Measurements from ENCODE around the gene RBM25.

RBM25 gene

DNA sequence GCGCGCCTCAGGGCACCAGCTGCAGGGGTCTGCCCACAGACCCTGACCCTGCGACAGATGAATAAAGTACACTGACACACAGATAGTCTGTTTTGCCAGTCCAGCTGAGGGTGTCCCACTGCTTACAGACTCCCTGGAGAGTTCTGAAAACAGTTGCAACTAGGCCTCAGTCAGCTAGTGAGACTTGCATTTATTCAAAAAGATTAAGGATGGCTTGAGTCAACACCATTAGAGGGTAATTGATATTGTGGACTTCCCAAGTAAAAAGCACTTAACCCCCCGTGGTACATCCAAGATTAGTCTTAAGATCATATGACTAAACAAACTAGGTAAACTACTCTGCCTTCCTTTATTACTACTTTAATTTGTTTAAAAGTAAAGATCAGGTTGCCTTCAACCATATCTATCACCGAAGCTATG is 66.8 kb downstream of the RBM25 start:
- no peak for ATAC-seq
- no peak for TF ChIP-seq ZNF565 (CRISPR knock-in tag; conservative IDR thresholded peaks at IDR 0.05; ENCODE audit: low read depth)
- no peak for TF ChIP-seq ZNF70 (CRISPR knock-in tag; IDR thresholded peaks at IDR 0.05)
- no peak for TF ChIP-seq PPARA (CRISPR knock-in tag; IDR thresholded peaks at IDR 0.05; ENCODE audit: borderline replicate concordance)
- no peak for TF ChIP-seq ESRRG (CRISPR knock-in tag; IDR thresholded peaks at IDR 0.05)
- TF ChIP-seq ZC3H10 (CRISPR knock-in tag; IDR thresholded peaks at IDR 0.05), result no peak
- no peak for TF ChIP-seq ARNTL (CRISPR knock-in tag; IDR thresholded peaks at IDR 0.05; ENCODE audit: borderline replicate concordance, low read depth)
- TF ChIP-seq ZFP3 (CRISPR knock-in tag; IDR thresholded peaks at IDR 0.05), result no peak

DNA sequence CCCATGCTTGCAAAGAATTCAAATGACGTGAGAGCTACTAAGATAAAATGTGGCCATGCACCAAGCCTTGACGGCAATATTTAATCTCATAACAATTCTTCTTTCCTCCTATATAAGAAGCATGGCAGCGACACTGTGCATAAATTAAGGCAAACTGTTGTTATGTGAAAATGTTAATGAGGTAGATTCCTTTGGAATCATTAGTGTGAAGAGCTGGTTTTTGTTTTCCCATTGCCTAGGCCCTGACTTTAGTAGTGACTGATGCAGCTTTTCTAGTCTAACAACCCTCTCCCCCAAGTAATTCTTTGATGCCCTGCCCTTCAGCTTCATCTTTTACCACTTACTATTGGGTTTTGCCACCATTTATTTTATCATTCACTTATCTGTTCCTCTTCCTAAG is 67.4 kb downstream of the RBM25 start:
- TF ChIP-seq BACH2 (CRISPR knock-in tag; IDR thresholded peaks at IDR 0.05; ENCODE audit: borderline replicate concordance), result no peak
- TF ChIP-seq ZNF70 (CRISPR knock-in tag; IDR thresholded peaks at IDR 0.05), result no peak
- no peak for TF ChIP-seq ISL1 (CRISPR knock-in tag; IDR thresholded peaks at IDR 0.05)
- TF ChIP-seq, protein P1, sequence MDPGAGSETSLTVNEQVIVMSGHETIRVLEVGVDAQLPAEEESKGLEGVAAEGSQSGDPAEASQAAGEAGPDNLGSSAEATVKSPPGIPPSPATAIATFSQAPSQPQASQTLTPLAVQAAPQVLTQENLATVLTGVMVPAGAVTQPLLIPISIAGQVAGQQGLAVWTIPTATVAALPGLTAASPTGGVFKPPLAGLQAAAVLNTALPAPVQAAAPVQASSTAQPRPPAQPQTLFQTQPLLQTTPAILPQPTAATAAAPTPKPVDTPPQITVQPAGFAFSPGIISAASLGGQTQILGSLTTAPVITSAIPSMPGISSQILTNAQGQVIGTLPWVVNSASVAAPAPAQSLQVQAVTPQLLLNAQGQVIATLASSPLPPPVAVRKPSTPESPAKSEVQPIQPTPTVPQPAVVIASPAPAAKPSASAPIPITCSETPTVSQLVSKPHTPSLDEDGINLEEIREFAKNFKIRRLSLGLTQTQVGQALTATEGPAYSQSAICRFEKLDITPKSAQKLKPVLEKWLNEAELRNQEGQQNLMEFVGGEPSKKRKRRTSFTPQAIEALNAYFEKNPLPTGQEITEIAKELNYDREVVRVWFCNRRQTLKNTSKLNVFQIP (CRISPR knock-in tag; IDR thresholded peaks at IDR 0.05; ENCODE audit: borderline replicate concordance, low read depth), result no peak
- TF ChIP-seq ZNF8 (CRISPR knock-in tag; IDR thresholded peaks at IDR 0.05), result no peak
- TF ChIP-seq ZC3H10 (CRISPR knock-in tag; IDR thresholded peaks at IDR 0.05), result no peak
- no peak for ATAC-seq

DNA sequence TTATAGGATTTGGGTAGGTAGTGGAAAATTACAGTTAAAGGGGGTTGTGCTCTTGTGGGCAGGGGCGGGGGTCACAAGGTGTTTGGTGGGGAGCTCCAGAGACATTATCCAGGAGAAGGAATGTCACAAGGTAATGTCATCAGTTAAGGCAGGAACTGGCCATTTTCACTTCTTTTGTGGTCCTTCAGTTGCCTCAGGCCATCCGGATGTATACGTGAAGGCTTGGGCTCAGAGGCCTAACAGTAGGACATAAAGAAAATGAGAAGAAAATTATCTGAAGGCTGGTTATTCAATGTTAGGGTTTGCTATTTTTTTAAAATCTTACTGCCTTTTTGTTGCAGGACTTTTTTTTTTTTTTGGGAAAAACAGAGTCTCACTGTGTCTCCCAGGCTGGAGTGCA is 75.5 kb downstream of the RBM25 start:
- TF ChIP-seq ZNF70 (CRISPR knock-in tag; IDR thresholded peaks at IDR 0.05) (no peak), ESRRG (CRISPR knock-in tag; IDR thresholded peaks at IDR 0.05) (no peak)
- ATAC-seq, result no peak

DNA sequence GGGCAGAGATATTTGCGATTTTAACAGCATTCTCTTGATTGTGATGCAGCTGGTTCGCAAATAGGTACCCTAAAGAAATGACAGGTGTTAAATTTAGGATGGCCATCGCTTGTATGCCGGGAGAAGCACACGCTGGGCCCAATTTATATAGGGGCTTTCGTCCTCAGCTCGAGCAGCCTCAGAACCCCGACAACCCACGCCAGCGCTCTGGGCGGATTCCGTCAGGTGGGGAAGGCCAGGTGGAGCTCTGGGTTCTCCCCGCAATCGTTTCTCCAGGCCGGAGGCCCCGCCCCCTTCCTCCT is 77.7 kb downstream of the RBM25 start:
- ATAC-seq, result no peak

DNA sequence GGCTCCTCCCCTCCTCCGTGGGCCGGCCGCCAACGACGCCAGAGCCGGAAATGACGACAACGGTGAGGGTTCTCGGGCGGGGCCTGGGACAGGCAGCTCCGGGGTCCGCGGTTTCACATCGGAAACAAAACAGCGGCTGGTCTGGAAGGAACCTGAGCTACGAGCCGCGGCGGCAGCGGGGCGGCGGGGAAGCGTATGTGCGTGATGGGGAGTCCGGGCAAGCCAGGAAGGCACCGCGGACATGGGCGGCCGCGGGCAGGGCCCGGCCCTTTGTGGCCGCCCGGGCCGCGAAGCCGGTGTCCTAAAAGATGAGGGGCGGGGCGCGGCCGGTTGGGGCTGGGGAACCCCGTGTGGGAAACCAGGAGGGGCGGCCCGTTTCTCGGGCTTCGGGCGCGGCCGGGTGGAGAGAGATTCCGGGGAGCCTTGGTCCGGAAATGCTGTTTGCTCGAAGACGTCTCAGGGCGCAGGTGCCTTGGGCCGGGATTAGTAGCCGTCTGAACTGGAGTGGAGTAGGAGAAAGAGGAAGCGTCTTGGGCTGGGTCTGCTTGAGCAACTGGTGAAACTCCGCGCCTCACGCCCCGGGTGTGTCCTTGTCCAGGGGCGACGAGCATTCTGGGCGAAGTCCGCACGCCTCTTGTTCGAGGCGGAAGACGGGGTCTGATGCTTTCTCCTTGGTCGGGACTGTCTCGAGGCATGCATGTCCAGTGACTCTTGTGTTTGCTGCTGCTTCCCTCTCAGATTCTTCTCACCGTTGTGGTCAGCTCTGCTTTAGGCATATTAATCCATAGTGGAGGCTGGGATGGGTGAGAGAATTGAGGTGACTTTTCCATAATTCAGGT is 78.3 kb downstream of the RBM25 start, which contains the start of gene PSEN1:
TSS of gene PSEN1 (plus strand) at position 121 of the 839 bp plus-strand sequence. CDS start 11,513 bp downstream, outside the sequence.
- ATAC-seq, result peak; percentile 89
- TF ChIP-seq ZNF8 (CRISPR knock-in tag; IDR thresholded peaks at IDR 0.05) (no peak), ZC3H10 (CRISPR knock-in tag; IDR thresholded peaks at IDR 0.05) (no peak)

More for the DNA sequence above, 77.7 kb downstream of the RBM25 start:
- TF ChIP-seq ZNF565 (CRISPR knock-in tag; conservative IDR thresholded peaks at IDR 0.05; ENCODE audit: low read depth), result no peak
- no peak for TF ChIP-seq TOX (CRISPR knock-in tag; IDR thresholded peaks at IDR 0.05; ENCODE audit: borderline replicate concordance)
- TF ChIP-seq GLIS3 (CRISPR knock-in tag; IDR thresholded peaks at IDR 0.05), result no peak
- no peak for TF ChIP-seq ISL1 (CRISPR knock-in tag; IDR thresholded peaks at IDR 0.05)
- TF ChIP-seq ZNF8 (CRISPR knock-in tag; IDR thresholded peaks at IDR 0.05), result no peak
- TF ChIP-seq BACH2 (CRISPR knock-in tag; IDR thresholded peaks at IDR 0.05; ENCODE audit: borderline replicate concordance), result no peak
- TF ChIP-seq SNAI2 (CRISPR knock-in tag; IDR thresholded peaks at IDR 0.05), result no peak
- TF ChIP-seq, protein P2, sequence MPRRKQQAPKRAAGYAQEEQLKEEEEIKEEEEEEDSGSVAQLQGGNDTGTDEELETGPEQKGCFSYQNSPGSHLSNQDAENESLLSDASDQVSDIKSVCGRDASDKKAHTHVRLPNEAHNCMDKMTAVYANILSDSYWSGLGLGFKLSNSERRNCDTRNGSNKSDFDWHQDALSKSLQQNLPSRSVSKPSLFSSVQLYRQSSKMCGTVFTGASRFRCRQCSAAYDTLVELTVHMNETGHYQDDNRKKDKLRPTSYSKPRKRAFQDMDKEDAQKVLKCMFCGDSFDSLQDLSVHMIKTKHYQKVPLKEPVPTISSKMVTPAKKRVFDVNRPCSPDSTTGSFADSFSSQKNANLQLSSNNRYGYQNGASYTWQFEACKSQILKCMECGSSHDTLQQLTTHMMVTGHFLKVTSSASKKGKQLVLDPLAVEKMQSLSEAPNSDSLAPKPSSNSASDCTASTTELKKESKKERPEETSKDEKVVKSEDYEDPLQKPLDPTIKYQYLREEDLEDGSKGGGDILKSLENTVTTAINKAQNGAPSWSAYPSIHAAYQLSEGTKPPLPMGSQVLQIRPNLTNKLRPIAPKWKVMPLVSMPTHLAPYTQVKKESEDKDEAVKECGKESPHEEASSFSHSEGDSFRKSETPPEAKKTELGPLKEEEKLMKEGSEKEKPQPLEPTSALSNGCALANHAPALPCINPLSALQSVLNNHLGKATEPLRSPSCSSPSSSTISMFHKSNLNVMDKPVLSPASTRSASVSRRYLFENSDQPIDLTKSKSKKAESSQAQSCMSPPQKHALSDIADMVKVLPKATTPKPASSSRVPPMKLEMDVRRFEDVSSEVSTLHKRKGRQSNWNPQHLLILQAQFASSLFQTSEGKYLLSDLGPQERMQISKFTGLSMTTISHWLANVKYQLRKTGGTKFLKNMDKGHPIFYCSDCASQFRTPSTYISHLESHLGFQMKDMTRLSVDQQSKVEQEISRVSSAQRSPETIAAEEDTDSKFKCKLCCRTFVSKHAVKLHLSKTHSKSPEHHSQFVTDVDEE (CRISPR knock-in tag; IDR thresholded peaks at IDR 0.05), result no peak

DNA sequence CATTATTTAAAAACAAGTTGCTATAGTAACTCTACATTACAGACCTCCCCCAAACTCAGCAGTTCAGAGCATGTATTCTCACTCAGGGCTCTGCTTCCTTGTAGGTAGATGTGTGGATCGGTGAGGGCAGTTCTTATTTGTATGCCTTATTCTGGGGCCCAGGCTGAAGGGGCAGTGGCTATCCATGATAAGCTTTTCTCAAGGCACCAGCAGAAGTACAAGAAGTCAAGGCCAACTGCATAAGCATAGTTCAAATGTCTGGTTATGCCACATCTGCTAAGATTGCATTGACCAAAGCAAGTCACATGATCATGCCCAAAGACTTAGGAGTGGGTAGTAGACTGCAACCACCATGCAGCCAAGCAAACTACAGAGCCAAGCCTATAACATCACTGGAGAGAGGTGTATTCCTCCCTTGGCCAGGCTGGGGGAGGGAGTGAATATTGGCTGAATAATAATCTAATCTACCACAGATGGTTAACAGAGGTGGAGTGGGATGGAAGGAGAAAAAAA is 82.5 kb downstream of the RBM25 start:
- no peak for TF ChIP-seq ZNF70 (CRISPR knock-in tag; IDR thresholded peaks at IDR 0.05)
- TF ChIP-seq ARNTL (CRISPR knock-in tag; IDR thresholded peaks at IDR 0.05; ENCODE audit: borderline replicate concordance, low read depth), result no peak
- no peak for TF ChIP-seq ZNF8 (CRISPR knock-in tag; IDR thresholded peaks at IDR 0.05)
- TF ChIP-seq OSR1 (CRISPR knock-in tag; IDR thresholded peaks at IDR 0.05), result no peak
- ATAC-seq, result no peak

DNA sequence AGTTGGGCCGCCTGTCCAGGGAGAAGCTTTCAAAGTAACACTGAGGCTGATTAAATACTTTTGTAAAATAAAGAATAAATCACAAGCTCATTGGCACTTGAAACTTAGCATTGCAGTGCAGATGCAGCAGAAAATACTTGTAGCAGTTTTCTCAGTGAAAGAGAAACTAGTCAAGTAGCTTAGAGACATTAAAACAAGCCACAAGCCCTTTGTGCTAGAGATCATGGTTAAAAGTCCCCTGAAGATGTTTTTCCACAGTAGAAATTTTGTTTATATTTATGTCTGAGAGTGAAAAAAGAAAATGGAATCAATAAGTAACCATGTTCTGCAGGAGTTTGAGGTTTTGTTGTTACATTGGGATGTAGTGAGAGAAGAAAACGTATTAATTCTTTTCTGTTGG is 83.9 kb downstream of the RBM25 start:
- TF ChIP-seq, protein P3, sequence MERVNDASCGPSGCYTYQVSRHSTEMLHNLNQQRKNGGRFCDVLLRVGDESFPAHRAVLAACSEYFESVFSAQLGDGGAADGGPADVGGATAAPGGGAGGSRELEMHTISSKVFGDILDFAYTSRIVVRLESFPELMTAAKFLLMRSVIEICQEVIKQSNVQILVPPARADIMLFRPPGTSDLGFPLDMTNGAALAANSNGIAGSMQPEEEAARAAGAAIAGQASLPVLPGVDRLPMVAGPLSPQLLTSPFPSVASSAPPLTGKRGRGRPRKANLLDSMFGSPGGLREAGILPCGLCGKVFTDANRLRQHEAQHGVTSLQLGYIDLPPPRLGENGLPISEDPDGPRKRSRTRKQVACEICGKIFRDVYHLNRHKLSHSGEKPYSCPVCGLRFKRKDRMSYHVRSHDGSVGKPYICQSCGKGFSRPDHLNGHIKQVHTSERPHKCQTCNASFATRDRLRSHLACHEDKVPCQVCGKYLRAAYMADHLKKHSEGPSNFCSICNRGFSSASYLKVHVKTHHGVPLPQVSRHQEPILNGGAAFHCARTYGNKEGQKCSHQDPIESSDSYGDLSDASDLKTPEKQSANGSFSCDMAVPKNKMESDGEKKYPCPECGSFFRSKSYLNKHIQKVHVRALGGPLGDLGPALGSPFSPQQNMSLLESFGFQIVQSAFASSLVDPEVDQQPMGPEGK (CRISPR knock-in tag; IDR thresholded peaks at IDR 0.05; ENCODE audit: borderline replicate concordance), result no peak
- TF ChIP-seq CSDC2 (CRISPR knock-in tag; IDR thresholded peaks at IDR 0.05) (no peak), OSR1 (CRISPR knock-in tag; IDR thresholded peaks at IDR 0.05) (no peak), ZC3H10 (CRISPR knock-in tag; IDR thresholded peaks at IDR 0.05) (no peak)
- no peak for ATAC-seq

Measured in SK-N-SH treated with all-trans-retinoic acid at 6 μM for 48 hours (cell line).